ENCODE data around the gene VIT. TPM values are rescaled to one million over a fixed set of nuclear protein-coding genes. Genes with fewer than 3 reads are reported as not detected.

The VIT gene
- total and polyA plus RNA-seq, 2 donors (not counting 1 experiment from before 2014, with no cell fraction given), result 0.17 to 0.62 TPM

- DNase-seq (ENCODE audit: low read depth in 2 of 2), result peak; percentile 69 to 85
- peak overlapping the region; percentile 47 for H3K4me2 ChIP-seq (ENCODE audit: extremely low read depth, insufficient read depth, low read length)
These were observed 32.4 kb upstream of the VIT start for GRCh38 chr2:36663851-36664695.

DNA sequence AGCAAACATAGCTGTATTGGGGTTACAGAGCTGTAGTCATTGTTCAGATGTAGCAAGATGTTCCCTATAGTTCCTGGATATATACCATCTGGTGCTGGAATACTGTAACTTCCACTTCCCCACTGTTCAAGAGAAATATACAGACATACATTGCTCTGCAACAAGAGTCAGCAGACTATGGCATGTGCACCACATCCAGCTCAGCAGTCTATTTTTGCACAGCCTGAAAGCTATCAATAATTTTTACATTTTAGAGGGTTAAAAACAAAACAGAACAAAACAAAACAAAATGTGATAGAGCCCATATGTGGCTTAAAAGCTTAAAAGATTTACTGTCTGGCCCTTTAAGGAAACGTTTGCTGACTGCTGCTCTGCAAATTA, 31.8 kb upstream of the VIT start:
- H3K4me1 ChIP-seq (ENCODE audit: control insufficient read depth, extremely low read depth, insufficient read depth, low read length), result peaks cover 11% of the 10 kb centered on the region
- no peaks in the 10 kb centered on the region for H4K20me1 ChIP-seq (ENCODE audit: control insufficient read depth, extremely low read depth, insufficient read depth, low read length)
- no peaks in the 10 kb centered on the region for H3K36me3 ChIP-seq (ENCODE audit: control insufficient read depth, insufficient read depth, low read length)
- H3K27ac ChIP-seq (ENCODE audit: insufficient read depth, low read length), result no peak overlapping the region
- no peaks in the 10 kb centered on the region for H3K9me3 ChIP-seq (ENCODE audit: control insufficient read depth, insufficient read depth, low read depth, low read length)
- TF ChIP-seq EZH2 (IDR thresholded peaks at IDR 0.05; ENCODE audit: low read length, missing control alignments), result no peak
- no peak for TF ChIP-seq CTCF (conservative IDR thresholded peaks at IDR 0.05 in 1 of 2, IDR thresholded peaks at IDR 0.05 in 1 of 2; ENCODE audit: low read depth in 1 of 2, low read length in 2 of 2)
- peak in 1 of 2 donors; percentile 43 for DNase-seq (ENCODE audit: low read depth in 2 of 2)
- H3K4me2 ChIP-seq (ENCODE audit: extremely low read depth, insufficient read depth, low read length), result peak overlapping the region; percentile 15
- H3K9ac ChIP-seq (ENCODE audit: insufficient read depth, low read length), result no peak overlapping the region
- H3K4me3 ChIP-seq (replicated peaks in 1 of 4; ENCODE audit: control extremely low read depth in 1 of 4, insufficient read depth in 1 of 4, low read depth in 3 of 4, low read length in 4 of 4), result no peak overlapping the region
- no peak overlapping the region for H2AFZ ChIP-seq (ENCODE audit: low read length)
- no peaks in the 10 kb centered on the region for H3K27me3 ChIP-seq (ENCODE audit: control insufficient read depth, insufficient read depth, low read length)
- H3K79me2 ChIP-seq (ENCODE audit: control insufficient read depth, insufficient read depth, low read length), result no peaks in the 10 kb centered on the region

More at GRCh38 chr2:36663851-36664695, 32.4 kb upstream of the VIT start:
- no peaks in the 10 kb centered on the region for H3K9me3 ChIP-seq (ENCODE audit: control insufficient read depth, insufficient read depth, low read depth, low read length)
- no peak overlapping the region for H2AFZ ChIP-seq (ENCODE audit: low read length)
- H3K4me1 ChIP-seq (ENCODE audit: control insufficient read depth, extremely low read depth, insufficient read depth, low read length), result peaks cover 11% of the 10 kb centered on the region
- no peaks in the 10 kb centered on the region for H3K27me3 ChIP-seq (ENCODE audit: control insufficient read depth, insufficient read depth, low read length)
- no peaks in the 10 kb centered on the region for H4K20me1 ChIP-seq (ENCODE audit: control insufficient read depth, extremely low read depth, insufficient read depth, low read length)
- H3K36me3 ChIP-seq (ENCODE audit: control insufficient read depth, insufficient read depth, low read length), result no peaks in the 10 kb centered on the region
- no peaks in the 10 kb centered on the region for H3K79me2 ChIP-seq (ENCODE audit: control insufficient read depth, insufficient read depth, low read length)
- H3K27ac ChIP-seq (ENCODE audit: insufficient read depth, low read length), result no peak overlapping the region
- H3K4me3 ChIP-seq (replicated peaks in 1 of 4; ENCODE audit: control extremely low read depth in 1 of 4, insufficient read depth in 1 of 4, low read depth in 3 of 4, low read length in 4 of 4), result peak overlapping the region in 1 of 4 experiments; percentile 11
- H3K9ac ChIP-seq (ENCODE audit: insufficient read depth, low read length), result no peak overlapping the region
- peak; percentile 74 to 78 for TF ChIP-seq CTCF (conservative IDR thresholded peaks at IDR 0.05 in 1 of 2, IDR thresholded peaks at IDR 0.05 in 1 of 2; ENCODE audit: low read depth in 1 of 2, low read length in 2 of 2)
- no peak for TF ChIP-seq EZH2 (IDR thresholded peaks at IDR 0.05; ENCODE audit: low read length, missing control alignments)

DNA sequence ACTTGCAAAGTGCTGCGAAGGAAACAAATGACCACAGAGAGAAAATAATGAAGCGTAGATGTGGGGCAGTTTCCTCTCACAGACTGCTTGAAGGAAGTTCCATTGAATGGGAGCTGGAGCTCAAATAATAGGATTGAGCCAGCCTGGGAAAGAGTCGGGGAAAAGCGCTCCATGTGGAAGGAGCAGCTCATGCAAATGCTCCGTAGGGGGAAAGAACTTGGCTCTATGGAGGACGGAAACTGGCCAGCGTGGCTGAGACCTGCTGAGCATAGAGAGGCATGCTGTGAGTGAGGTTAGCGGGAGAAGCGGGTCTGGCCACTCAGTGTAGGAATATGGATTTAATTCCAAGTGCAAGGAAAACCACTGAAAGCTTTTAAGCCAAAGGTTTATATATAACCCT, 28.6 kb upstream of the VIT start:
- Histone ChIP-seq H3K36me3 (ENCODE audit: control insufficient read depth, insufficient read depth, low read length) (no peaks in the 10 kb centered on the region), H3K9me3 (ENCODE audit: control insufficient read depth, insufficient read depth, low read depth, low read length) (no peaks in the 10 kb centered on the region), H3K27me3 (ENCODE audit: control insufficient read depth, insufficient read depth, low read length) (no peaks in the 10 kb centered on the region), H3K4me1 (ENCODE audit: control insufficient read depth, extremely low read depth, insufficient read depth, low read length) (peaks cover 13% of the 10 kb centered on the region), H3K4me2 (ENCODE audit: extremely low read depth, insufficient read depth, low read length) (no peak overlapping the region), H3K4me3 (replicated peaks in 1 of 4; ENCODE audit: control extremely low read depth in 1 of 4, insufficient read depth in 1 of 4, low read depth in 3 of 4, low read length in 4 of 4) (no peak overlapping the region), H3K27ac (ENCODE audit: insufficient read depth, low read length) (no peak overlapping the region), H3K79me2 (ENCODE audit: control insufficient read depth, insufficient read depth, low read length) (no peaks in the 10 kb centered on the region), H2AFZ (ENCODE audit: low read length) (no peak overlapping the region), H4K20me1 (ENCODE audit: control insufficient read depth, extremely low read depth, insufficient read depth, low read length) (no peaks in the 10 kb centered on the region), H3K9ac (ENCODE audit: insufficient read depth, low read length) (no peak overlapping the region)
- TF ChIP-seq EZH2 (IDR thresholded peaks at IDR 0.05; ENCODE audit: low read length, missing control alignments) (no peak), CTCF (conservative IDR thresholded peaks at IDR 0.05 in 1 of 2, IDR thresholded peaks at IDR 0.05 in 1 of 2; ENCODE audit: low read depth in 1 of 2, low read length in 2 of 2) (no peak)
- no peak for DNase-seq (ENCODE audit: low read depth in 2 of 2)
